GM12878 (cell line): ENCODE results near the gene LAMA5. TPM values are rescaled to one million over a fixed set of nuclear protein-coding genes. Genes with fewer than 3 reads are reported as not detected.

ENCODE experiments used
- ATAC-seq: fragments of 200-7000 bp; cut with Tn5 transposase; 3 replicates; pipeline ENCODE4 v1.9.1; 2020; ENCODE audit warnings: mild to moderate bottlenecking, moderate library complexity
- BruUV-seq: library from RNA; stranded (reverse); fragments of 400-500 nt; replicated peaks from 2 replicates; lab custom pipeline; 2021; lab: Mats Ljungman, UMichigan
- CTCF ChIA-PET: fragments of 300-600 bp; sonication (Branson Sonifier 250); formaldehyde crosslinking; extraction: SDS; loops from one replicate; lab custom pipeline; 2021; ENCODE audit warnings: inconsistent platforms; lab: Yijun Ruan, JAX
- POLR2A ChIA-PET: fragments of 350-600 bp; formaldehyde crosslinking; extraction: SDS; loops from one replicate; lab custom pipeline; 2021; ENCODE audit warnings: inconsistent platforms; lab: Charles Lee
- RAD21 ChIA-PET: fragments of 300-600 bp; sonication (Branson Sonifier 250); formaldehyde crosslinking; loops from one replicate; lab custom pipeline; 2023; ENCODE audit warnings: antibody characterized with exemption; ENCODE audit not compliant: unreplicated experiment; lab: Charles Lee
- SMC1A ChIA-PET: fragments of 300-600 bp; sonication (Branson Sonifier 250); formaldehyde crosslinking; loops from one replicate; lab custom pipeline; 2023; ENCODE audit not compliant: unreplicated experiment, uncharacterized antibody; lab: Charles Lee
- DNase-seq: peaks from one replicate; pipeline ENCODE4 v3.0.0-alpha.2; 2011; ENCODE audit warnings: low read depth, low spot score
- FAIRE-seq: peaks from 3 replicates; lab custom pipeline; 2011; peaks lifted over from hg19 to GRCh38; lab: Jason Lieb, UNC
- H2AFZ ChIP-seq: 2 replicates; pipeline ENCODE4 v1.6.0; 2011; ENCODE audit warnings: low read depth, low read length, control low read depth; ENCODE audit not compliant: control insufficient read depth
- H3K27ac ChIP-seq: 2 replicates; pipeline ENCODE4 v1.5.1; 2011; ENCODE audit warnings: control low read depth; ENCODE audit not compliant: control insufficient read depth, insufficient read depth
- H3K27me3 ChIP-seq, 2 experiments: replicated peaks in 1 of 2; 2 replicates each; pipeline versions ENCODE4 v1.6.0 to v1.6.1; 2011; ENCODE audit warnings: low read length in 1 of 2; ENCODE audit not compliant: control insufficient read depth in 2 of 2, insufficient read depth in 2 of 2
- H3K36me3 ChIP-seq, 2 experiments: 2 replicates each; pipeline ENCODE4 v1.5.1; 2011; ENCODE audit warnings: low read length in 1 of 2; ENCODE audit not compliant: control insufficient read depth in 2 of 2, insufficient read depth in 2 of 2
- H3K4me1 ChIP-seq: 2 replicates; pipeline ENCODE4 v1.6.1; 2011; ENCODE audit warnings: mild to moderate bottlenecking, low read length, moderate library complexity, mixed read lengths; ENCODE audit not compliant: control insufficient read depth, insufficient read depth
- H3K4me2 ChIP-seq: 2 replicates; pipeline ENCODE4 v1.6.0; 2011; ENCODE audit warnings: control low read depth; ENCODE audit not compliant: control insufficient read depth, insufficient read depth
- H3K4me3 ChIP-seq: fragments of 200-600 bp; sonication (generic); 2 replicates; pipeline ENCODE4 v1.5.1; 2016
- H3K79me2 ChIP-seq: 2 replicates; pipeline ENCODE4 v1.6.0; 2011; ENCODE audit warnings: low read length; ENCODE audit not compliant: control insufficient read depth, insufficient read depth
- H3K9ac ChIP-seq: 2 replicates; pipeline ENCODE4 v1.8.0; 2011; ENCODE audit warnings: low read length, control low read depth, mixed read lengths; ENCODE audit not compliant: control insufficient read depth, insufficient read depth
- H3K9me3 ChIP-seq: replicated peaks from 3 replicates; pipeline ENCODE4 v1.5.1; 2011; ENCODE audit warnings: mild to moderate bottlenecking, low read length; ENCODE audit not compliant: control insufficient read depth, insufficient read depth
- H4K20me1 ChIP-seq: 2 replicates; pipeline ENCODE4 v1.6.0; 2011; ENCODE audit not compliant: control insufficient read depth, insufficient read depth
- CHD1 ChIP-seq: IDR thresholded peaks from 2 replicates; pipeline ENCODE4 v1.6.1; 2012; ENCODE audit warnings: low read depth, low read length, improper control_type of control experiment
- CREB1 ChIP-seq: IDR thresholded peaks from 2 replicates; pipeline ENCODE4 v1.6.1; 2012; ENCODE audit warnings: low read depth, mild to moderate bottlenecking, inconsistent platforms
- FOXM1 ChIP-seq: IDR thresholded peaks from 2 replicates; pipeline ENCODE4 v1.6.1; 2012; ENCODE audit warnings: low read depth, mild to moderate bottlenecking, inconsistent platforms, low read length, moderate library complexity
- JUND ChIP-seq: IDR thresholded peaks from 2 replicates; pipeline ENCODE4 v1.6.1; 2012; ENCODE audit warnings: low read depth, mild to moderate bottlenecking, low read length, improper control_type of control experiment, moderate library complexity
- MTA2 ChIP-seq: fragments of 450-650 bp; IDR thresholded peaks from 2 replicates; pipeline ENCODE4 v1.6.1; 2016; ENCODE audit warnings: low read depth, mild to moderate bottlenecking, moderate library complexity
- MXI1 ChIP-seq: fragments of 150-350 bp; IDR thresholded peaks from 2 replicates; pipeline ENCODE4 v1.6.1; 2011; ENCODE audit warnings: low read depth, mild to moderate bottlenecking, inconsistent platforms, low read length, improper control_type of control experiment
- MYC ChIP-seq: IDR thresholded peaks from 2 replicates; pipeline ENCODE4 v1.6.1; 2011; ENCODE audit warnings: mild to moderate bottlenecking, low read length, moderate library complexity, inconsistent platforms; ENCODE audit not compliant: insufficient read depth, insufficient replicate concordance, insufficient read length, severe bottlenecking
- RELA ChIP-seq: fragments of 450-650 bp; IDR thresholded peaks from 2 replicates; pipeline ENCODE4 v1.8.0; 2014; ENCODE audit warnings: borderline replicate concordance; ENCODE audit not compliant: partially characterized antibody
- ZNF24 ChIP-seq: fragments of 450-650 bp; IDR thresholded peaks from 2 replicates; pipeline ENCODE4 v1.6.1; 2017; ENCODE audit warnings: antibody characterized with exemption, mild to moderate bottlenecking
- WGBS: methylation state at CpG from one replicate; pipeline ENCODE4 v1.1.6; 2016; ENCODE audit warnings: low lambda C conversion rate; ENCODE audit not compliant: insufficient replicate concordance, insufficient coverage; ENCODE audit errors: missing lambda C conversion rate; 5-methylcytosine and 5-hydroxymethylcytosine counted together
- in situ Hi-C: fragments of 300-500 bp; cut with MboI; formaldehyde crosslinking; loops from 9 replicates; pipeline ENCODE4 v1.14.3; 2018; ENCODE audit warnings: mixed read lengths
- intact Hi-C: fragments of 100-400 bp; cut with micrococcal nuclease; formaldehyde crosslinking; loops from one replicate; pipeline ENCODE4 v1.14.2; 2022; ENCODE audit not compliant: unreplicated experiment
- polyA plus RNA-seq, 11 experiments: library from polyadenylated mRNA; depleted of rRNA in 4 of 11; unstranded in 6 of 11; stranded (reverse) in 5 of 11; fragments of >200 nt; fragmentation: Nextera tagmentation in 4 of 11; fragmentation: Illumina TruSeq in 1 of 11; extraction: Ambion mirVana in 4 of 11; extraction: Trizol in 1 of 11; gene quantifications; 1 replicate in 1 of 11; 2 replicates in 10 of 11; pipeline versions ENCODE4 v1.2.1 to v1.2.3, GENCODE V29; 2011 to 2016; ENCODE audit warnings: inconsistent platforms in 2 of 11, missing spikeins in 2 of 11, low read depth in 1 of 11
- total RNA-seq, 4 experiments: library from RNA; depleted of rRNA in 3 of 4; stranded (reverse); fragments of >200 nt in 3 of 4; fragmentation: Illumina TruSeq in 1 of 4; extraction: Trizol in 1 of 4; gene quantifications; 2 replicates each; pipeline versions ENCODE4 v1.2.1 to v1.2.3, GENCODE V29; 2013 to 2021
- TF ChIP-seq, protein P1 (sequence below): fragments of 450-650 bp; IDR thresholded peaks from 2 replicates; pipeline ENCODE4 v1.6.1; 2017; ENCODE audit warnings: borderline replicate concordance
- TF ChIP-seq, protein P2 (sequence below): IDR thresholded peaks from 2 replicates; pipeline ENCODE4 v1.6.1; 2011; ENCODE audit warnings: borderline replicate concordance, low read depth, mild to moderate bottlenecking, moderate library complexity, mixed read lengths, low read length; ENCODE audit not compliant: insufficient read depth; ENCODE audit errors: extremely low read length

The LAMA5 gene
- total and polyA plus RNA-seq, 10 of the 15 experiments (the other 5 are each of a cell fraction or from before 2014, with no cell fraction given): 0.09 to 3.1 (median 1.6) TPM; not detected in 3

DNA sequence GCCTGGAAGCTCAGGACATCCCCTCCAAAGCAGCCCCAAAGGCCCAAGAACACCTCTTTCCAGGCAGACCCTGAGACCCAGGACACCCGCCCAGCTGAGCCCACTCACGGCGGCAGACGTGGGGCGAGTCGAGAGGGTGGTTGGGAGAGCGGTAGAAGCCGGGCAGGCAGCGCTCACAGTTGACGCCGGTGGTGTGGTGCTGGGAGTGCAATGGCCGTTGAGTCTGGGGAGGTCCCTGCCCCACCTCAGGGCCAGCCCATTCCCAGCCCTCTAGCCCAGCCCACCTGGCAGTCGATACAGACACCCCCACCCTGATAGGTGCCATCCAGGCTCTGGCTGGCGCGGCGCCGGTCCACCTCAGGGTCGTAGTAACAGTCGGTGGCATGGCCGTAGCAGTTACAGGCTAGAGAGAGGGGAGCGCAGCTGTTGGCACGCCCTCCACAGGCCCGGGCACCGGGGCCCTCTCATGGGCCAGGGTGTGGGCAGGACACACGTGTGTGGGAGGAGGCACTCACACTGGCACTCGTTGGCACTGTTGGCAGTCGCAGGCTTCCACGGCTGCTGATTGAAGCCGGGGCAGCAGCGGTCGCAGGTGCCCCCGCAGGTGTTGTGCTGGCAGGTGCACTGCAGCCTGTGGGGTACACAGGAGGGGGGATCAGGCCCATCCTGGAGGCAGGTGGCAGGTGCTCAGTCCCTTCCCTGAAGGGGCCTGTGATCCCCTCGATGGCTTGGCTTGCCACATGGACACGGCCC, 20.5 kb downstream of the LAMA5 start:
- DNase-seq: no peak
- Histone ChIP-seq H3K4me2 (no peak overlapping the region), H3K9ac (no peak overlapping the region), H3K4me3 (no peak overlapping the region), H2AFZ (no peak overlapping the region), H3K4me1 (no peaks in the 10 kb centered on the region), H3K79me2 (no peaks in the 10 kb centered on the region), H4K20me1 (no peaks in the 10 kb centered on the region), H3K9me3 (no peaks in the 10 kb centered on the region; the same call in 2 of the 3 replicates), H3K27ac (no peak overlapping the region), H3K27me3 (no peaks in the 10 kb centered on the region), H3K36me3 (no peaks in the 10 kb centered on the region; a peak in 1 of 4 replicates)
- ATAC-seq: no peak
- FAIRE-seq: no peak
- 85% methylated on average over 34 of the region's 34 CpGs for WGBS
- ChIA-PET POLR2A (no interaction called here), CTCF (no interaction called here), SMC1A (no interaction called here), RAD21 (no interaction called here)
- intact Hi-C loops: no loop called here
- in situ Hi-C loops: no loop called here
- TF ChIP-seq MTA2: no peak
- BruUV-seq: no TSS peak

DNA sequence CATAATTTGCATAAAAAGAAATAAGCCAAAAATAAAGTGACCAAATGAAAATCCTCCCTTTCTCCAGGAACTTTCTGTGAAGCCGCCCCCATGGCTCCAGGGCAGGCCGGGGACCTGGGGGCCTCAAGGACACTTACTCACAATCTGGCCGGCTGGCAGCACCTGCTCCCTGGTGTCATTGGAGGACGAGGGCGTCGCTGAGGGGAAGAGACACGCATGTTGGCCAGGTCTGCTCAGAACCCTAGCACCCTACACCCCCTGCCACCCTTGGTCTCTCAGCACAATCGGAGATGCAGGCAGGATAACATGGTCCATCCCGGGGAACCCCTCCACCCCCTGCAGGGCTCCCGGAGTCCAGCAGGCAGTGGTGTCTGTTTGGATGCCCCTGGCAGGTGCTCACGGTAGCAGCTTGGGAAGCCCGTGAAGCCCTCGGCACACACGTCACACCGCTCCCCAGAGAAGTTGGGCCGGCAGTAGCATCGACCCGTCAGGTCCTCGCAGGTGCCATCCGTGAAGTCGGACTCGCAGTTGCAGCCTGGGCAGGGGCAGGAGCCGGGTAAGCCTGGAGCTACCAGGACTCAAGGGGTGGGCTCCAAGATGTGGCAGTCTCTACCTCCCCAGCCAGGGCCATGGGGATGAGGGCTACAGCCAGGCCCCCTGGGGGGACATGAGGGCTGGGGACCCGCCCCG, 21.3 kb downstream of the LAMA5 start:
- RAD21 ChIA-PET: no interaction called here
- H3K27me3 ChIP-seq: no peaks in the 10 kb centered on the region
- no peak overlapping the region for H3K9ac ChIP-seq
- no peak for ATAC-seq
- intact Hi-C loops (no loop called here), in situ Hi-C loops (no loop called here)
- H3K9me3 ChIP-seq: peaks cover 3% of the 10 kb centered on the region
- no peaks in the 10 kb centered on the region for H3K79me2 ChIP-seq
- no peak overlapping the region for H3K4me3 ChIP-seq
- FAIRE-seq: no peak
- DNase-seq: no peak
- no peak overlapping the region for H2AFZ ChIP-seq
- SMC1A ChIA-PET: no interaction called here
- H3K4me1 ChIP-seq: no peaks in the 10 kb centered on the region
- 88% methylated on average over 25 of the region's 25 CpGs for WGBS
- no peak overlapping the region for H3K4me2 ChIP-seq
- H3K27ac ChIP-seq: no peak overlapping the region
- CTCF ChIA-PET: no interaction called here
- H3K36me3 ChIP-seq: no peaks in the 10 kb centered on the region
- POLR2A ChIA-PET: no interaction called here
- BruUV-seq: no TSS peak
- H4K20me1 ChIP-seq: no peaks in the 10 kb centered on the region
- TF ChIP-seq MXI1: no peak
- TF ChIP-seq JUND: no peak
- TF ChIP-seq FOXM1: no peak
- no peak for TF ChIP-seq RELA
- TF ChIP-seq, protein P1, sequence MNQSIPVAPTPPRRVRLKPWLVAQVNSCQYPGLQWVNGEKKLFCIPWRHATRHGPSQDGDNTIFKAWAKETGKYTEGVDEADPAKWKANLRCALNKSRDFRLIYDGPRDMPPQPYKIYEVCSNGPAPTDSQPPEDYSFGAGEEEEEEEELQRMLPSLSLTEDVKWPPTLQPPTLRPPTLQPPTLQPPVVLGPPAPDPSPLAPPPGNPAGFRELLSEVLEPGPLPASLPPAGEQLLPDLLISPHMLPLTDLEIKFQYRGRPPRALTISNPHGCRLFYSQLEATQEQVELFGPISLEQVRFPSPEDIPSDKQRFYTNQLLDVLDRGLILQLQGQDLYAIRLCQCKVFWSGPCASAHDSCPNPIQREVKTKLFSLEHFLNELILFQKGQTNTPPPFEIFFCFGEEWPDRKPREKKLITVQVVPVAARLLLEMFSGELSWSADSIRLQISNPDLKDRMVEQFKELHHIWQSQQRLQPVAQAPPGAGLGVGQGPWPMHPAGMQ: no peak
- no peak for TF ChIP-seq MYC
- TF ChIP-seq ZNF24: no peak
- TF ChIP-seq CHD1: no peak
- TF ChIP-seq, protein P2, sequence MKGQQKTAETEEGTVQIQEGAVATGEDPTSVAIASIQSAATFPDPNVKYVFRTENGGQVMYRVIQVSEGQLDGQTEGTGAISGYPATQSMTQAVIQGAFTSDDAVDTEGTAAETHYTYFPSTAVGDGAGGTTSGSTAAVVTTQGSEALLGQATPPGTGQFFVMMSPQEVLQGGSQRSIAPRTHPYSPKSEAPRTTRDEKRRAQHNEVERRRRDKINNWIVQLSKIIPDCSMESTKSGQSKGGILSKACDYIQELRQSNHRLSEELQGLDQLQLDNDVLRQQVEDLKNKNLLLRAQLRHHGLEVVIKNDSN: no peak
- TF ChIP-seq CREB1: no peak
